Left lung (tissue), 10 donors: ENCODE data around the gene NWD2. TPM values are rescaled to one million over a fixed set of nuclear protein-coding genes. Genes with fewer than 3 reads are reported as not detected.
"Not testable (repeated sequence)": the region's sequence is repeated elsewhere in the genome, so short reads cannot be mapped to it uniquely, and the experiment has no call there.

Experiments used
- ATAC-seq: fragments of 200-7000 bp; cut with Tn5 transposase; one replicate; pipeline ENCODE4 v1.9.1; 2020; ENCODE audit warnings: moderate library complexity
- DNase-seq, 4 donors: peaks; one replicate each; pipeline ENCODE4 v3.0.0-alpha.2; 2013 to 2020
- H3K27ac ChIP-seq, 2 donors: fragments of 200-600 bp; sonication (generic) in 1 of 2; one replicate each; pipeline versions ENCODE4 v1.5.0 to v1.8.0; 2020 to 2021
- H3K27me3 ChIP-seq, 2 donors: fragments of 200-600 bp; sonication (generic) in 1 of 2; one replicate each; pipeline versions ENCODE4 v1.5.0 to v1.8.0; 2020 to 2021
- H3K36me3 ChIP-seq, 2 donors: fragments of 200-600 bp; sonication (generic) in 1 of 2; one replicate each; pipeline versions ENCODE4 v1.5.0 to v1.8.0; 2020 to 2021
- H3K4me1 ChIP-seq, 2 donors: fragments of 200-600 bp; one replicate each; pipeline ENCODE4 v1.8.0; 2021
- H3K4me3 ChIP-seq, 2 donors: fragments of 200-600 bp; sonication (generic) in 1 of 2; one replicate each; pipeline versions ENCODE4 v1.5.0 to v1.8.0; 2020 to 2021; ENCODE audit warnings: mild to moderate bottlenecking in 1 of 2
- H3K9me3 ChIP-seq, 2 donors: fragments of 200-600 bp; sonication (generic) in 1 of 2; one replicate each; pipeline versions ENCODE4 v1.5.0 to v1.8.0; 2020 to 2021
- intact Hi-C, 2 donors: fragments of 100-400 bp; cut with DNase I; formaldehyde crosslinking; loops; one replicate each; pipeline versions ENCODE4 v1.11.2 to v1.14.2; 2022
- microRNA-seq, 2 donors: library from miRNA; unstranded; fragments of <30 nt; microRNA quantifications; one replicate each; pipeline ENCODE4, GENCODE V29; 2019
- polyA plus RNA-seq, 6 donors: library from polyadenylated mRNA; unstranded; fragments of 120-200 nt; gene quantifications; one replicate each; pipeline ENCODE4 v1.2.1, GENCODE V29; 2013; ENCODE audit not compliant: insufficient read length in 6 of 6
- total RNA-seq, 2 donors: library from RNA; stranded (reverse); fragmentation: NEBNext Ultra II Directional; extraction: Animal tissue kit (Norgen Biotek cat#: 25700); gene quantifications; one replicate each; pipeline ENCODE4 v1.2.1, GENCODE V29; 2021
- TF ChIP-seq, protein P1 (sequence below), 2 donors: fragments of 200-600 bp; sonication (generic) in 1 of 2; IDR thresholded peaks; one replicate each; pipeline versions ENCODE4 v1.5.0 to v1.8.0; 2021; ENCODE audit warnings: antibody characterized with exemption in 2 of 2
- donor health status: DM: no; HTN: yes; CAD: no.
- donor health status: DM: no; HTN: no; CAD: no.

Gene NWD2
- total and polyA plus RNA-seq, 8 donors, result 0.01 to 0.03 (median 0.03) TPM; not detected in 3

DNA sequence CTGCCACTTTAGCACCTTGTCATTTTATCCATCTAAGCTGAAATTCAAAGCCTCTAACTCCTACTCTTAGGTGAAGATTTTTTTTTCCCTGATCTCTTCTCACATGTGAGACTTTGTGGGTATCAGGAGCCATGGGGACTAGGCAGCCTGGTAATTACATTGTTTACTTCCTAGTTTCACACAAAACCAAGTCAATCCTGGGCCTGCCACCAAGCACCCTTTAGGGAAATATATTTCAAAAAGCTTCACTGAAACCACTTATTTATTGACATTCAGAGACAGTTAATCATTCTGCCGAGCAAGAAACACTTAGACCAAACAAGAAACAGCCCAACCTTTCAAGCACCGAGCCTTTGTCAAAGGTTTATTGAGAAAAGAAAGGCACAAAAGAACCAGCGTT is 241.6 kb downstream of the NWD2 start:
- ATAC-seq (no peak), DNase-seq (no peak)
- Histone ChIP-seq H3K27me3 (no peaks in the 10 kb centered on the region), H3K9me3 (no peaks in the 10 kb centered on the region), H3K4me1 (no peaks in the 10 kb centered on the region), H3K27ac (no peak overlapping the region), H3K4me3 (no peak overlapping the region), H3K36me3 (no peaks in the 10 kb centered on the region)
- intact Hi-C loops, result no loop called here
- TF ChIP-seq, protein P1, sequence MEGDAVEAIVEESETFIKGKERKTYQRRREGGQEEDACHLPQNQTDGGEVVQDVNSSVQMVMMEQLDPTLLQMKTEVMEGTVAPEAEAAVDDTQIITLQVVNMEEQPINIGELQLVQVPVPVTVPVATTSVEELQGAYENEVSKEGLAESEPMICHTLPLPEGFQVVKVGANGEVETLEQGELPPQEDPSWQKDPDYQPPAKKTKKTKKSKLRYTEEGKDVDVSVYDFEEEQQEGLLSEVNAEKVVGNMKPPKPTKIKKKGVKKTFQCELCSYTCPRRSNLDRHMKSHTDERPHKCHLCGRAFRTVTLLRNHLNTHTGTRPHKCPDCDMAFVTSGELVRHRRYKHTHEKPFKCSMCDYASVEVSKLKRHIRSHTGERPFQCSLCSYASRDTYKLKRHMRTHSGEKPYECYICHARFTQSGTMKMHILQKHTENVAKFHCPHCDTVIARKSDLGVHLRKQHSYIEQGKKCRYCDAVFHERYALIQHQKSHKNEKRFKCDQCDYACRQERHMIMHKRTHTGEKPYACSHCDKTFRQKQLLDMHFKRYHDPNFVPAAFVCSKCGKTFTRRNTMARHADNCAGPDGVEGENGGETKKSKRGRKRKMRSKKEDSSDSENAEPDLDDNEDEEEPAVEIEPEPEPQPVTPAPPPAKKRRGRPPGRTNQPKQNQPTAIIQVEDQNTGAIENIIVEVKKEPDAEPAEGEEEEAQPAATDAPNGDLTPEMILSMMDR (IDR thresholded peaks at IDR 0.05), result no peak

DNA sequence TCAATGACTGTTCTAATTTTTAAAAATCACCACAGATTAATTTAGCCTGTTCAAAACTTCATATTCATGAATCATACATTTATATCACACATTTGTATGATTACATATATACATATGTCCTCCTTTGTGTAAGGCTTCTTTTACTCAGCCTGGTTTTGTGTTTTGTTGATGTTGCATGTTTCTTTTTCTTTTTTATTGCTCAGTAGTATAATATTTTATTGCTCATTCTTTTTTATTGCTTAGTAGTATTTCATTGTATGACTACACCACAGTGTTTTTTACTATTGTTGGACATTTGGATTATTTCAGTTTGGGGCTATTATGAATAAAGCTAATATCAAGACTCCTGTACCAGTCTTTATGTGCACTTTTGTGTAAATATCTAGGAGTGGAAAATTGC is 243.1 kb downstream of the NWD2 start:
- Histone ChIP-seq H3K27ac (no peak overlapping the region), H3K27me3 (no peaks in the 10 kb centered on the region), H3K4me3 (no peak overlapping the region), H3K9me3 (no peaks in the 10 kb centered on the region), H3K4me1 (no peaks in the 10 kb centered on the region), H3K36me3 (no peaks in the 10 kb centered on the region)
- no peak for ATAC-seq
- TF ChIP-seq, protein P1 (IDR thresholded peaks at IDR 0.05), result no peak
- intact Hi-C loops, result no loop called here
- no peak for DNase-seq

DNA sequence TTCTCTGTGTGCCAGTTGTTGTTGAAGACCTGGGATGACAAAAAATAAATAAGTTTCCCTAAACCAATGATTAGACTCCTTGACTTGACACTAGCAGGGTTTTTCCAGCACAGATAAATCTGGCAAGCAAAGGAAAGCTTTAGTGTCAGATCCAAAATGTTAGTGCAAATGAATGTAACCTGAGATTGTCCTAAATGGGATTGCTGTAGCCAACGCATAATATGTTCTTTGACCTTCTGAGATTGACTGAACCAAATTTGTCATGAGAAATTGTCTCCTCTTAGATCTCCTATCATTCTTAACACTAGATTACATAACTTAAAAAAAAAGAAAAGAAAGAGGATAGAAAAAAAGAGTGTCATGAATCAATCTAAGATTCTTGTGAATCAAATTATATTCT is 245.2 kb downstream of the NWD2 start:
- Histone ChIP-seq H3K9me3 (no peaks in the 10 kb centered on the region), H3K27me3 (no peaks in the 10 kb centered on the region), H3K4me3 (no peak overlapping the region), H3K36me3 (no peaks in the 10 kb centered on the region), H3K4me1 (no peaks in the 10 kb centered on the region), H3K27ac (no peak overlapping the region)
- intact Hi-C loops, result no loop called here
- DNase-seq (no peak), ATAC-seq (no peak)
- TF ChIP-seq, protein P1 (IDR thresholded peaks at IDR 0.05), result no peak

DNA sequence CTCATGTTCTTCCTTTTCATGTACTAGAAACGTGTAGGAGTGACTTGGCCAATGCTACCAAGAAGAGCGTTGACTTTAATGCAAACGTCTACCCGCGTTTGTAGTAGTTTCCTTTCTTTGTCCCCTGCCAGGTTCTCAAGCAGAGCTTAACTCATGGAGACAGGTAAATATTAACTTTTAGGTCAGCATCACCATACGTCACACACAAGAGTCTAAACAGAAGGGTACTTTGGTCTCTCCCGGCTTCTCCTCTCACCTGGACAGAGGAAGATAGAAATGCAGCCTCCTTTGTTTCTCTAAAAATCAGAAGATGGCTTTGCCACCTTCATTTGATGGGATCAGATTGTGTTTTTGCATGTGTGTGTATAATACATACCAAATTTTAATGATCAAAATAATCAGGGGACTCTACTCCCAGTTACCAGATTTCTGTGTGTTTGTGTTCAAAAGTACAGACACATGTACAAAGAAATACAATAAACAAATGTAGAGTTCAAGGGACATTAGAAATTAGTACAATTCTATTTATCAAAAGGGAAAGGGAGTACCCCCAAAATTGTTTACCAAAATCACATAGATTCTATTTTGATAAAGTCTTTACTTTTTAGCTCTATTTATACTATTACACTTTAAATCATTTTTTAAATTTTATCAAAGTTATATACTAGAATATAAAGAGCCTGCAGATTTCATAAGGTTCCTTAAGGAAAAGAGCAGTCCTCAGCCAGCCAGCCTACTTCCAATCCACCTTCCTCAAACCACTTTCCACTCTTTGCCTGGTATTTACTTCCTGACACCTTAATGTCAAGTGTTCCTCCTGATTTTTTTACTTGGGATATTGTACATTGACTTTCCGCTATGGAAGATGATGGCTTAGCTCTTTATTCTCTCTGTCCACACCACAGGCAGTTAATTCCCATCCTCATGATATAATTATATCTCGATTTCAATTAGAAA is 246.1 kb downstream of the NWD2 start:
- Histone ChIP-seq H3K9me3 (peaks cover 0 to 5% of the 10 kb centered on the region in 2 donors), H3K4me1 (no peaks in the 10 kb centered on the region), H3K4me3 (no peak overlapping the region), H3K27ac (no peak overlapping the region), H3K27me3 (no peaks in the 10 kb centered on the region), H3K36me3 (no peaks in the 10 kb centered on the region)
- ATAC-seq, result peak; percentile 90
- peak in 1 of 4 donors; percentile 38 for DNase-seq
- TF ChIP-seq, protein P1 (IDR thresholded peaks at IDR 0.05), result no peak
- intact Hi-C loops, result no loop called here

DNA sequence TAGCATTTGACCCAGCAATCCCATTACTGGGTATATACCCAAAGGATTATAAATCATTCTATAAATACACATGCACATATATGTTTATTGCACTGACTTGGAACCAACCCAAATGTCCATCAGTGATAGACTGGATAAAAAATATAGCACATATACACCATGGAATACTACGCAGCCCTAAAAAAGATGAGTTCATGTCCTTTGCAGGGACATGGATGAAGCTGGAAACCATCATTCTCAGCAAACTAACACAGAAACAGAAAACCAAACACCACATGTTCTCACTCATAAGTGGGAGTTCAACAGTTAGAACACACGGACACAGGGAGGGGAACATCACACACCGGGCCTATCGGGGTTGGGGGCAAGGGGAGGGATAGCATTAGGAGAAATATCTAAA is 250.8 kb downstream of the NWD2 start:
- H3K4me3 ChIP-seq, DNase-seq, H3K27ac ChIP-seq, intact Hi-C loops, ATAC-seq, H3K27me3 ChIP-seq, H3K36me3 ChIP-seq, H3K9me3 ChIP-seq, H3K4me1 ChIP-seq: not testable (repeated sequence)

Small RNA genes lying within 50 kb of the gene (microRNA-seq; reads per million reads assigned to microRNA genes)
- 0 reads per million in 2 donors for gene MIR4801
